ENCODE results near the gene DOCK11.

DNA sequence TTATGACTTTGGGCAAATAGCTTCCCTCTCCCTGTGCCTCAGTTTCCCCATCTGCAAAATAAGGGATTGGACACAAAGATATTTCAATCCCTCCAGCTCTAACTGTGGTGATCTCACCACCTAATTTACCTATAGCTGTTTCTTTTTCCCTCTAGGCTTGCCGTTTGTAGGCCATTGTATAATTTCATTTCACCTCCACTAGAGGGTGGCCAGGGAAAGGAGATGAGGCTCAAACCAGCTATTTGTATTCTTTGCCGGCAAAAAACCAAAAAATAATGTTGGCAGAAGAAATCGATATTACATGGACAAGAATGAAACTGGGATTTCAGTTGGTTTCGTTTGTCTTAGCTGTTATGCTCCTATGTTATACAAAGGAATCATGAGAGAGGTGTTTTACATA is 36.1 kb upstream of the DOCK11 start:
- no peak for TF ChIP-seq EP300 (IDR thresholded peaks at IDR 0.05)
- TF ChIP-seq POLR2A (IDR thresholded peaks at IDR 0.05): no peak
